A549 (cell line): Measurements from ENCODE around the gene IQGAP2. TPM values are rescaled to one million over a fixed set of nuclear protein-coding genes. Genes with fewer than 3 reads are reported as not detected.
"Not testable (repeated sequence)": the region's sequence is repeated elsewhere in the genome, so short reads cannot be mapped to it uniquely, and the experiment has no call there.

Source experiments
- ATAC-seq, 2 experiments: fragments of 200-7000 bp in 1 of 2; fragments of >200 bp in 1 of 2; cut with Nextera tagmentation in 1 of 2; cut with Tn5 transposase in 1 of 2; 3 replicates each; pipeline versions ENCODE4 v1.8.0 to v1.9.1; 2018 to 2020; ENCODE audit warnings: mild to moderate bottlenecking in 1 of 2, moderate library complexity in 1 of 2
- CTCF ChIA-PET: fragments of 300-600 bp; sonication (Branson Sonifier 250); formaldehyde crosslinking; extraction: SDS; loops from one replicate; lab custom pipeline; 2021; ENCODE audit warnings: antibody characterized with exemption, inconsistent platforms; lab: Yijun Ruan, JAX
- POLR2A ChIA-PET: fragments of 350-600 bp; formaldehyde crosslinking; extraction: SDS; loops from one replicate; lab custom pipeline; 2021; ENCODE audit warnings: antibody characterized with exemption, inconsistent platforms; lab: Yijun Ruan, JAX
- DNase-seq, 2 experiments: peaks; one replicate each; pipeline versions ENCODE4 v3.0.0 to v3.0.0-alpha.2; 2011 to 2016; ENCODE audit warnings: low read depth in 1 of 2, low spot score in 1 of 2
- FAIRE-seq: peaks from 2 replicates; lab custom pipeline; 2011; peaks lifted over from hg19 to GRCh38; lab: Jason Lieb, UNC
- H3K27ac ChIP-seq, 2 experiments: fragments of >200 bp; sonication (Bioruptor Twin); formaldehyde crosslinking; 3 replicates each; pipeline ENCODE4 v1.5.1; 2016 to 2017
- H3K4me1 ChIP-seq: fragments of >200 bp; sonication (Bioruptor Twin); formaldehyde crosslinking; 3 replicates; pipeline ENCODE4 v1.6.1; 2016
- H3K4me2 ChIP-seq: fragments of >200 bp; sonication (Bioruptor Twin); formaldehyde crosslinking; 3 replicates; pipeline ENCODE4 v1.6.1; 2016
- H3K4me3 ChIP-seq: fragments of >200 bp; sonication (Bioruptor Twin); formaldehyde crosslinking; 3 replicates; pipeline ENCODE4 v1.5.1; 2016
- H3K9me3 ChIP-seq: fragments of >200 bp; sonication (Bioruptor Twin); formaldehyde crosslinking; 3 replicates; pipeline ENCODE4 v1.6.1; 2016
- CHD2 ChIP-seq: fragments of 150-350 bp; IDR thresholded peaks from 2 replicates; pipeline ENCODE4 v1.6.1; 2014; ENCODE audit warnings: low read length; ENCODE audit not compliant: partially characterized antibody
- EP300 ChIP-seq, 2 experiments: fragments of >200 bp; sonication (Bioruptor Twin); formaldehyde crosslinking; IDR thresholded peaks; 2 replicates in 1 of 2; 3 replicates in 1 of 2; pipeline ENCODE4 v1.6.1; 2016 to 2017
- FOSL2 ChIP-seq, 2 experiments: fragments of 450-650 bp in 1 of 2; fragments of >200 bp in 1 of 2; sonication (Bioruptor Twin) in 1 of 2; formaldehyde crosslinking; IDR thresholded peaks; 2 replicates each; pipeline versions ENCODE4 v1.5.0 to v1.6.1; 2016 to 2020; ENCODE audit warnings: mild to moderate bottlenecking in 1 of 2, moderate library complexity in 1 of 2
- HDAC2 ChIP-seq: fragments of 200-600 bp; sonication (generic); IDR thresholded peaks from 2 replicates; pipeline ENCODE4 v1.6.1; 2016
- HEYL ChIP-seq: fragments of 250-450 bp; sonication (Bioruptor Pico); IDR thresholded peaks from 2 replicates; pipeline ENCODE4 v1.8.0; 2021; ENCODE audit warnings: mild to moderate bottlenecking, moderate library complexity
- MAFK ChIP-seq: fragments of 450-650 bp; IDR thresholded peaks from 2 replicates; pipeline ENCODE4 v1.6.1; 2014; ENCODE audit not compliant: partially characterized antibody
- MAZ ChIP-seq: fragments of 150-350 bp; IDR thresholded peaks from 2 replicates; pipeline ENCODE4 v1.6.1; 2014; ENCODE audit warnings: antibody characterized with exemption, low read depth, low read length, borderline replicate concordance
- NR3C1 ChIP-seq: fragments of >200 bp; sonication (Bioruptor Twin); formaldehyde crosslinking; IDR thresholded peaks from 3 replicates; pipeline ENCODE4 v1.6.1; 2017
- PHF8 ChIP-seq: fragments of 200-600 bp; sonication (generic); IDR thresholded peaks from 2 replicates; pipeline ENCODE4 v1.6.1; 2016; ENCODE audit warnings: low read depth, mild to moderate bottlenecking, antibody characterized with exemption, moderate library complexity, borderline replicate concordance
- RAD21 ChIP-seq, 2 experiments: fragments of >200 bp in 1 of 2; sonication (Bioruptor Twin) in 1 of 2; formaldehyde crosslinking in 1 of 2; IDR thresholded peaks in 1 of 2; conservative IDR thresholded peaks in 1 of 2; 2 replicates in 1 of 2; 3 replicates in 1 of 2; pipeline ENCODE4 v1.6.1; 2012 to 2018; ENCODE audit warnings: inconsistent platforms in 1 of 2
- RARB ChIP-seq: fragments of 250-450 bp; sonication (Bioruptor Pico); IDR thresholded peaks from 2 replicates; pipeline ENCODE4 v1.8.0; 2021; ENCODE audit warnings: mild to moderate bottlenecking, moderate library complexity
- RCOR1 ChIP-seq: fragments of 150-350 bp; IDR thresholded peaks from 2 replicates; pipeline ENCODE4 v1.6.1; 2014; ENCODE audit warnings: antibody characterized with exemption, low read length, low read depth
- SREBF2 ChIP-seq: fragments of 450-650 bp; IDR thresholded peaks from 2 replicates; pipeline ENCODE4 v1.6.1; 2014; ENCODE audit warnings: mild to moderate bottlenecking, moderate library complexity
- TP53 ChIP-seq: fragments of 250-450 bp; sonication (Bioruptor Pico); IDR thresholded peaks from 2 replicates; pipeline ENCODE4 v1.5.0; 2021; ENCODE audit warnings: mild to moderate bottlenecking, moderate library complexity
- ZC3H11A ChIP-seq: fragments of 450-650 bp; IDR thresholded peaks from 2 replicates; pipeline ENCODE4 v1.6.1; 2014; ENCODE audit warnings: antibody characterized with exemption, mild to moderate bottlenecking
- ZNF302 ChIP-seq: fragments of 250-450 bp; sonication (Bioruptor Pico); IDR thresholded peaks from 2 replicates; pipeline ENCODE4 v1.9.0; 2021; ENCODE audit warnings: inconsistent platforms, mild to moderate bottlenecking, moderate library complexity
- ZSCAN20 ChIP-seq: fragments of 250-450 bp; sonication (Bioruptor Pico); IDR thresholded peaks from 2 replicates; pipeline ENCODE4 v1.8.0; 2022; ENCODE audit warnings: mild to moderate bottlenecking, moderate library complexity
- WGBS: methylation state at CpG from one replicate; pipeline ENCODE4 v1.1.6; 2017; ENCODE audit errors: missing lambda C conversion rate; 5-methylcytosine and 5-hydroxymethylcytosine counted together
- polyA plus RNA-seq, 4 experiments: library from polyadenylated mRNA; depleted of rRNA in 3 of 4; stranded (reverse); fragments of >200 nt; fragmentation: RNase III in 1 of 4; extraction: RNeasy Plus Mini Kit Qiagen cat#74134 plus additional on column Dnase treatment in 1 of 4; gene quantifications; 2 replicates in 3 of 4; 3 replicates in 1 of 4; pipeline ENCODE4 v1.2.3, GENCODE V29; 2011 to 2017
- TF ChIP-seq, protein P1 (sequence below): fragments of 250-450 bp; sonication (Bioruptor Pico); IDR thresholded peaks from 2 replicates; pipeline ENCODE4 v1.5.0; 2021; ENCODE audit warnings: mild to moderate bottlenecking, moderate library complexity, borderline replicate concordance
- TF ChIP-seq, protein P2 (sequence below): IDR thresholded peaks from 2 replicates; pipeline ENCODE4 v1.6.1; 2012
- TF ChIP-seq, protein P3 (sequence below): fragments of >200 bp; sonication (Bioruptor Twin); formaldehyde crosslinking; IDR thresholded peaks from 2 replicates; pipeline ENCODE4 v1.6.1; 2016
- TF ChIP-seq, protein P4 (sequence below): fragments of >200 bp; sonication (Bioruptor Twin); formaldehyde crosslinking; IDR thresholded peaks from 3 replicates; pipeline ENCODE4 v1.5.1; 2016

Gene IQGAP2
- polyA plus RNA-seq, 2 of the 4 experiments (the other 2 are of a cell fraction) = 5.3 to 10.1 TPM

DNA sequence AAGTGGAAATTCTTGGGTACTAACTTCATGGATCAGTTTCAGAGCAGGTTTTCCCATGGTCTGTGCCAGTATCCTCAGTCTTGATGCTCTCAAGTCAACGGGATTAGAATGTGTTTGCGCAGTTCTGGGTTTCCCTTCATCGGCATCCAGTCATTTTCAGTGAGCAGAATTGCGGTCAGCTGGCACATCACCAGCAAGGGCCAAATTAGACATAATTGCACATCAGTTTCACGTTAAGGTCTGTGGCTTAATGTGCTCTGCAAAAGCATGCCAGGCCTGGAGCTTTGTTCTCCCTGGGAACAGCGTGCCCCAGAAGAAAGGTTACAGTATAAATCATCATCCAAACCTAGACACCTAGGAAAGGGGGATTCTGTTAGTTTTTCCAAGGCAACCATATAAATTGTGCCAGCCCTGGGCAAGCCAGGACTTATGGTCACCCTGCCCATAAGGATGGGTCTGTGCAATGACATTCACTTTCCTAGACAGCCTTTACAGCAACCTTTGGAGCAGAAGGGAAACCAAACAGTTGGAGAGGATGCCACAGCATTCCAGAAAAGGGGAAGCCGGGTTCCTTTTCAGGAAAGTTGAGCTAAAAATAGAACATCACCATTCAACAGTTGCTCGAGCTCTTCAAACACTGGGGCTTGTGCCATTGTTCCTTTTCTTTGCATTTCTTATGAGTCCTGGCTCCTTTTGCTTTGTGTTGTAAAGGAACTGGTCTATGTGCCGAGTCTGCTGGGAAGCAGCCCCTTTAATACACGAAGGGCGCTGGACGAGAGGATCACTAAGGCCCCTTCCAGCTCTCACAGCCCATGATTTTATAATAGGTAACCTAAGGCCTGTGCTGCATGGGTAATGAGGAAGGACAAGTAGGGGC is 23.1 kb downstream of the IQGAP2 start:
- Histone ChIP-seq H3K27ac (no peak overlapping the region), H3K9me3 (no peaks in the 10 kb centered on the region), H3K4me2 (no peak overlapping the region), H3K4me1 (no peaks in the 10 kb centered on the region; the same call in 2 of the 3 replicates), H3K4me3 (no peak overlapping the region)
- no peak for DNase-seq
- TF ChIP-seq, protein P1, sequence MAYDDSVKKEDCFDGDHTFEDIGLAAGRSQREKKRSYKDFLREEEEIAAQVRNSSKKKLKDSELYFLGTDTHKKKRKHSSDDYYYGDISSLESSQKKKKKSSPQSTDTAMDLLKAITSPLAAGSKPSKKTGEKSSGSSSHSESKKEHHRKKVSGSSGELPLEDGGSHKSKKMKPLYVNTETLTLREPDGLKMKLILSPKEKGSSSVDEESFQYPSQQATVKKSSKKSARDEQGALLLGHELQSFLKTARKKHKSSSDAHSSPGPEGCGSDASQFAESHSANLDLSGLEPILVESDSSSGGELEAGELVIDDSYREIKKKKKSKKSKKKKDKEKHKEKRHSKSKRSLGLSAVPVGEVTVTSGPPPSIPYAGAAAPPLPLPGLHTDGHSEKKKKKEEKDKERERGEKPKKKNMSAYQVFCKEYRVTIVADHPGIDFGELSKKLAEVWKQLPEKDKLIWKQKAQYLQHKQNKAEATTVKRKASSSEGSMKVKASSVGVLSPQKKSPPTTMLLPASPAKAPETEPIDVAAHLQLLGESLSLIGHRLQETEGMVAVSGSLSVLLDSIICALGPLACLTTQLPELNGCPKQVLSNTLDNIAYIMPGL (CRISPR knock-in tag) = no peak
- no peak for TF ChIP-seq HDAC2
- TF ChIP-seq TP53 (CRISPR knock-in tag) = no peak
- no peak for TF ChIP-seq SREBF2
- 61% methylated on average over 12 of the region's 12 CpGs for WGBS
- ChIA-PET POLR2A (no interaction called here), CTCF (interaction anchor here (3.1 kb wide), 1 partner anchor 23 kb away, joined by 9 read pairs; the partner anchor contains the start of gene IQGAP2)
- ATAC-seq = no peak
- FAIRE-seq = no peak

DNA sequence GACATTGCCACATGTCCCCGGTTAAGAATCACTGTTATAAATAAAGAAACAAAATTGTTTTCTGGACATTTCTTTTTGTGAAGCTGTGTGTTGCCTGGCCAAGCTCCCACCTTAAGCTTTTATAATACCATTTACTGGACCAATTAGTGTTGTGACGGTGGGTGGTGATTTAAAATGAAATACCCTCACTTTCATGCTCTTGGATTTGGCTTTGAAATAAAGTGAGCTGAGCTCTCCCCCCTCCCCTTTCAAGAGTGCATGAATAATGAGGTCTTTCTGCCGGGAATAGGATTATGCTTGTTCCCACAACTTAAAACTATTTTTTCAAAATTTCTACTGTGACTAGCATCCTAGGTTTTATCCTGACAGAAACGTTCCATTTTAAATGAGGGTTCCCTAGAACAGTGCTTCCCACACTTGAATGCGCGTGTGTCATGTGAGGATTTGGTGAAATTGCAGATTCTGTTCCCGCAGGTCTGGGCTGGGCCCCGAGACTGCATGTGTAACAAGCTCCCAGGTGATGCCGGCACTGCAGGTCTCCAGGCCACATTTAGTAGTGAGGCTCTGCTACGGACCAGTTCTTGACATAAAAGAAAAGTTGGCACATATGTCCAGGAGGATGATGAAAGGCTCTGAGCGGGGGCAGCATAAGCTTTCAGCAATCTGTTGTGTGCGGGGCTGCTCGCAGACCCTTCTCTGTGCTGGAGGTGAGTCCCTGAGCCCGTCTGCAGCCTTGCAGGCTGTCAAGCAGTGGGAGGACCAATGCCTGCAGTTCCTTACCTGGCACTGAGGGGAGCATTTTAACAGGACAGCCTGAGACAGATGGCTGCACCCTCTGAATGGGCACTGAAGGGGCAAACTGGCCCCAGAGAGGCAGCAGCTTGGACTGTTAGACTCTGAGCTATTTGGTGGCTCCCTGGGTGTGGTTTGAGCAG is 24.4 kb downstream of the IQGAP2 start:
- ChIA-PET CTCF (interaction anchor here (0.6 to 3.1 kb wide), 2 partner anchors 22 to 24 kb away, joined by 3 to 9 read pairs; partner anchors contain the start of gene IQGAP2), POLR2A (no interaction called here)
- no peak for FAIRE-seq
- TF ChIP-seq HEYL = no peak
- no peak for TF ChIP-seq RCOR1
- TF ChIP-seq RARB (CRISPR knock-in tag) = no peak
- no peak for TF ChIP-seq RAD21 (conservative IDR thresholded peaks at IDR 0.05 in 1 of 2, IDR thresholded peaks at IDR 0.05 in 1 of 2)
- TF ChIP-seq, protein P2, sequence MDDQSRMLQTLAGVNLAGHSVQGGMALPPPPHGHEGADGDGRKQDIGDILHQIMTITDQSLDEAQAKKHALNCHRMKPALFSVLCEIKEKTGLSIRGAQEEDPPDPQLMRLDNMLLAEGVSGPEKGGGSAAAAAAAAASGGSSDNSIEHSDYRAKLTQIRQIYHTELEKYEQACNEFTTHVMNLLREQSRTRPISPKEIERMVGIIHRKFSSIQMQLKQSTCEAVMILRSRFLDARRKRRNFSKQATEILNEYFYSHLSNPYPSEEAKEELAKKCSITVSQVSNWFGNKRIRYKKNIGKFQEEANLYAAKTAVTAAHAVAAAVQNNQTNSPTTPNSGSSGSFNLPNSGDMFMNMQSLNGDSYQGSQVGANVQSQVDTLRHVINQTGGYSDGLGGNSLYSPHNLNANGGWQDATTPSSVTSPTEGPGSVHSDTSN = no peak
- no peak for TF ChIP-seq NR3C1
- TF ChIP-seq PHF8 = no peak
- TF ChIP-seq MAFK = no peak
- TF ChIP-seq EP300 (IDR thresholded peaks at IDR 0.05) = no peak
- TF ChIP-seq ZC3H11A = no peak
- TF ChIP-seq CHD2 = no peak
- TF ChIP-seq, protein P3, sequence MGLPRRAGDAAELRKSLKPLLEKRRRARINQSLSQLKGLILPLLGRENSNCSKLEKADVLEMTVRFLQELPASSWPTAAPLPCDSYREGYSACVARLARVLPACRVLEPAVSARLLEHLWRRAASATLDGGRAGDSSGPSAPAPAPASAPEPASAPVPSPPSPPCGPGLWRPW = no peak
- TF ChIP-seq MAZ = no peak
- no peak for TF ChIP-seq ZSCAN20 (CRISPR knock-in tag)
- TF ChIP-seq, protein P4, sequence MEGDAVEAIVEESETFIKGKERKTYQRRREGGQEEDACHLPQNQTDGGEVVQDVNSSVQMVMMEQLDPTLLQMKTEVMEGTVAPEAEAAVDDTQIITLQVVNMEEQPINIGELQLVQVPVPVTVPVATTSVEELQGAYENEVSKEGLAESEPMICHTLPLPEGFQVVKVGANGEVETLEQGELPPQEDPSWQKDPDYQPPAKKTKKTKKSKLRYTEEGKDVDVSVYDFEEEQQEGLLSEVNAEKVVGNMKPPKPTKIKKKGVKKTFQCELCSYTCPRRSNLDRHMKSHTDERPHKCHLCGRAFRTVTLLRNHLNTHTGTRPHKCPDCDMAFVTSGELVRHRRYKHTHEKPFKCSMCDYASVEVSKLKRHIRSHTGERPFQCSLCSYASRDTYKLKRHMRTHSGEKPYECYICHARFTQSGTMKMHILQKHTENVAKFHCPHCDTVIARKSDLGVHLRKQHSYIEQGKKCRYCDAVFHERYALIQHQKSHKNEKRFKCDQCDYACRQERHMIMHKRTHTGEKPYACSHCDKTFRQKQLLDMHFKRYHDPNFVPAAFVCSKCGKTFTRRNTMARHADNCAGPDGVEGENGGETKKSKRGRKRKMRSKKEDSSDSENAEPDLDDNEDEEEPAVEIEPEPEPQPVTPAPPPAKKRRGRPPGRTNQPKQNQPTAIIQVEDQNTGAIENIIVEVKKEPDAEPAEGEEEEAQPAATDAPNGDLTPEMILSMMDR = no peak
- no peak for TF ChIP-seq FOSL2 (IDR thresholded peaks at IDR 0.05)
- TF ChIP-seq FOSL2 (CRISPR knock-in tag; IDR thresholded peaks at IDR 0.05) = no peak
- no peak for TF ChIP-seq ZNF302 (CRISPR knock-in tag)
- Histone ChIP-seq H3K4me2 (no peak overlapping the region), H3K4me3 (no peak overlapping the region), H3K27ac (no peak overlapping the region), H3K9me3 (no peaks in the 10 kb centered on the region), H3K4me1 (no peaks in the 10 kb centered on the region)
- 69% methylated on average over 14 of the region's 14 CpGs for WGBS
- peak; percentile 36 to 50; a peak in 3 of 6 replicates for ATAC-seq
- no peak for DNase-seq

DNA sequence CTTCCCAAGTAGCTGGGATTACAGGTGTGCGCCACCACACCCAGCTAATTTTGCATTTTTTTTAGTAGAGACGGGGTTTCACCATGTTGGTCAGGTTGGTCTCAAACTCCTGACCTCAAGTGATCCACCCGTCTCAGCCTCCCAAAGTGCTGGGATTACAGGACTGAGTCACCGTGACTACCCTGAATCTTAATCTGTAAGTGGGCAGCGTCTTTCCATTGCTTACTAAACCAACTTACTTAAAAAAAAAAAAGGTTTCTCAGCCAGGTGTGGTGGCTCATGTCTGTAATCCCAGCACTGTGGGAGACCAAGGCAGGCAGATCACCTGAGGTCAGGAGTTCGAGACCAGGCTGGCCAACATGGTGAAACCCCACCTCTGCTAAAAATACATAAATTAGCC is 25.5 kb downstream of the IQGAP2 start:
- 78% methylated on average over 6 of the region's 6 CpGs for WGBS
- CTCF ChIA-PET, H3K27ac ChIP-seq, H3K9me3 ChIP-seq, DNase-seq, H3K4me3 ChIP-seq, H3K4me1 ChIP-seq, POLR2A ChIA-PET, H3K4me2 ChIP-seq, FAIRE-seq, ATAC-seq: not testable (repeated sequence)
